ENCODE results near the gene OR6C76. TPM values are rescaled to one million over a fixed set of nuclear protein-coding genes. Genes with fewer than 3 reads are reported as not detected.

OR6C76 gene
- total RNA-seq, 1 experiment from 2014 or later, result not detected

Other genes starting within 250 kb of the OR6C76 start
- gene OR10A7, start 205.2 kb upstream of the OR6C76 start, total RNA-seq (2014; rRNA removed; shearing (Covaris generic)), result not detected in 2 replicates
- gene OR6C74, start 181.6 kb upstream of the OR6C76 start, total RNA-seq (2014; rRNA removed; shearing (Covaris generic)), result not detected in 2 replicates
- not detected in 2 replicates for gene OR6C6, start 129.7 kb upstream of the OR6C76 start, total RNA-seq (2014; rRNA removed; shearing (Covaris generic))
- gene OR6C1, start 111.9 kb upstream of the OR6C76 start, total RNA-seq (2014; rRNA removed; shearing (Covaris generic)), result not detected in 2 replicates
- gene OR6C3, start 95.5 kb upstream of the OR6C76 start, total RNA-seq (2014; rRNA removed; shearing (Covaris generic)), result not detected in 2 replicates
- not detected in 2 replicates for gene OR6C75, start 63.3 kb upstream of the OR6C76 start, total RNA-seq (2014; rRNA removed; shearing (Covaris generic))
- not detected in 2 replicates for gene OR6C65, start 25.7 kb upstream of the OR6C76 start, total RNA-seq (2014; rRNA removed; shearing (Covaris generic))
- not detected in 2 replicates for gene OR6C2, start 17.8 kb downstream of the OR6C76 start, total RNA-seq (2014; rRNA removed; shearing (Covaris generic))
- gene OR6C70, start 43.9 kb downstream of the OR6C76 start, total RNA-seq (2014; rRNA removed; shearing (Covaris generic)), result not detected in 2 replicates
- not detected in 2 replicates for gene OR6C68, start 66.1 kb downstream of the OR6C76 start, total RNA-seq (2014; rRNA removed; shearing (Covaris generic))
- not detected in 2 replicates for gene OR6C4, start 123.3 kb downstream of the OR6C76 start, total RNA-seq (2014; rRNA removed; shearing (Covaris generic))
- gene OR2AP1, start 146.2 kb downstream of the OR6C76 start, total RNA-seq (2014; rRNA removed; shearing (Covaris generic)), result not detected in 2 replicates
- gene OR10P1, start 210.6 kb downstream of the OR6C76 start, total RNA-seq (2014; rRNA removed; shearing (Covaris generic)), result not detected in 2 replicates

All from SJSA1 (cell line).